MM.1S (cell line): Measurements from ENCODE around the gene NFYC.

Experiments
- DNase-seq: peaks from one replicate; pipeline ENCODE4 v3.0.0-alpha.2; 2015
- H2AFZ ChIP-seq: fragments of 300-600 bp; sonication (generic); 2 replicates; pipeline ENCODE4 v1.6.0; 2016; ENCODE audit warnings: antibody characterized with exemption, low read length
- H3F3A ChIP-seq: fragments of 300-600 bp; sonication (generic); 2 replicates; pipeline ENCODE4 v1.6.1; 2016; ENCODE audit warnings: mild to moderate bottlenecking, antibody characterized with exemption, low read length, moderate library complexity, mixed read lengths; ENCODE audit not compliant: insufficient read depth
- H3K27ac ChIP-seq: fragments of 300-600 bp; sonication (generic); 2 replicates; pipeline ENCODE4 v1.5.1; 2016; ENCODE audit warnings: mild to moderate bottlenecking, low read length
- H3K27me3 ChIP-seq: fragments of 300-600 bp; sonication (generic); replicated peaks from 2 replicates; pipeline ENCODE4 v1.6.0; 2016; ENCODE audit warnings: low read length; ENCODE audit not compliant: insufficient read depth
- H3K36me3 ChIP-seq: fragments of 300-600 bp; sonication (generic); replicated peaks from 2 replicates; pipeline ENCODE4 v1.6.1; 2016; ENCODE audit warnings: mild to moderate bottlenecking, low read length, mixed read lengths; ENCODE audit not compliant: insufficient read depth
- H3K4me1 ChIP-seq: fragments of 300-600 bp; sonication (generic); 2 replicates; pipeline ENCODE4 v1.6.1; 2016; ENCODE audit warnings: low read length, mixed read lengths
- H3K4me2 ChIP-seq: fragments of 300-600 bp; sonication (generic); 2 replicates; pipeline ENCODE4 v1.6.0; 2016; ENCODE audit warnings: low read depth, low read length
- H3K4me3 ChIP-seq: fragments of 300-600 bp; sonication (generic); 2 replicates; pipeline ENCODE4 v1.5.1; 2016; ENCODE audit warnings: low read length, mixed read lengths
- H3K79me2 ChIP-seq: fragments of 300-600 bp; sonication (generic); 2 replicates; pipeline ENCODE4 v1.6.1; 2016; ENCODE audit warnings: mixed run types, low read length, mixed read lengths
- H3K9ac ChIP-seq: fragments of 300-600 bp; sonication (generic); 2 replicates; pipeline ENCODE4 v1.6.1; 2016; ENCODE audit warnings: low read length, mixed read lengths
- H3K9me2 ChIP-seq: fragments of 300-600 bp; sonication (generic); replicated peaks from 2 replicates; pipeline ENCODE4 v1.6.1; 2016; ENCODE audit warnings: mild to moderate bottlenecking, low read length, mixed read lengths; ENCODE audit not compliant: insufficient read depth
- H3K9me3 ChIP-seq: fragments of 300-600 bp; sonication (generic); replicated peaks from 2 replicates; pipeline ENCODE4 v1.6.1; 2016; ENCODE audit warnings: mild to moderate bottlenecking, low read length, mixed read lengths; ENCODE audit not compliant: insufficient read depth
- H4K20me1 ChIP-seq: fragments of 300-600 bp; sonication (generic); 2 replicates; pipeline ENCODE4 v1.6.1; 2016; ENCODE audit warnings: mild to moderate bottlenecking, low read length, moderate library complexity, mixed read lengths; ENCODE audit not compliant: insufficient read depth
- CTCF ChIP-seq: fragments of 300-600 bp; sonication (generic); IDR thresholded peaks from 2 replicates; pipeline ENCODE4 v1.5.1; 2016; ENCODE audit warnings: antibody characterized with exemption, low read length, mixed read lengths
- EZH2 ChIP-seq: fragments of 300-600 bp; sonication (generic); optimal IDR thresholded peaks from 2 replicates; pipeline ENCODE3; 2017; ENCODE audit warnings: low read depth, mild to moderate bottlenecking, antibody characterized with exemption, low read length, mixed read lengths
- EZH2phosphoT487 ChIP-seq: fragments of 300-600 bp; sonication (generic); IDR thresholded peaks from 2 replicates; pipeline ENCODE4 v1.6.1; 2018; ENCODE audit warnings: antibody characterized with exemption, low read length

NFYC gene

GRCh38 chr1:40692429-40692895, 958 bp downstream of the NFYC start:
- Histone ChIP-seq H2AFZ (peak overlapping the region; percentile 87), H3K27ac (peak overlapping the region; percentile 86; the same call in 1 of the 2 replicates), H3K9ac (peak overlapping the region; percentile 98), H3K4me3 (peak overlapping the region; percentile 86), H3F3A (peaks cover 15% of the 10 kb centered on the region), H3K36me3 (no peaks in the 10 kb centered on the region; the same call in 1 of the 2 replicates), H3K27me3 (no peaks in the 10 kb centered on the region), H4K20me1 (0 out of 2 replicates have a peak, but pooled peaks cover 3% of the 10 kb centered on the region), H3K9me2 (no peaks in the 10 kb centered on the region), H3K9me3 (no peaks in the 10 kb centered on the region), H3K79me2 (peaks cover 75% of the 10 kb centered on the region), H3K4me1 (peaks cover 23% of the 10 kb centered on the region), H3K4me2 (peak overlapping the region; percentile 92)
- no peak for TF ChIP-seq EZH2phosphoT487
- TF ChIP-seq EZH2: no peak
- no peak for TF ChIP-seq CTCF
- DNase-seq: no peak

- H4K20me1 ChIP-seq: 0 out of 2 replicates have a peak, but pooled peaks cover 3% of the 10 kb centered on the region
- no peak overlapping the region for H3K27ac ChIP-seq
- TF ChIP-seq CTCF: no peak
- TF ChIP-seq EZH2: no peak
- TF ChIP-seq EZH2phosphoT487: no peak
- peaks cover 85% of the 10 kb centered on the region for H3K79me2 ChIP-seq
- H3K36me3 ChIP-seq: no peaks in the 10 kb centered on the region; the same call in 1 of the 2 replicates
- H3K27me3 ChIP-seq: no peaks in the 10 kb centered on the region
- H3K4me3 ChIP-seq: no peak overlapping the region
- peak overlapping the region; percentile 4; the same call in 1 of the 2 replicates for H3K9ac ChIP-seq
- peaks cover 23% of the 10 kb centered on the region for H3K4me1 ChIP-seq
- DNase-seq: no peak
- H3F3A ChIP-seq: peaks cover 15% of the 10 kb centered on the region
- no peak overlapping the region for H2AFZ ChIP-seq
- H3K9me2 ChIP-seq: no peaks in the 10 kb centered on the region
- no peaks in the 10 kb centered on the region for H3K9me3 ChIP-seq
- H3K4me2 ChIP-seq: peak overlapping the region; percentile 92
These were observed 1.9 kb downstream of the NFYC start for GRCh38 chr1:40693425-40693824.

DNA sequence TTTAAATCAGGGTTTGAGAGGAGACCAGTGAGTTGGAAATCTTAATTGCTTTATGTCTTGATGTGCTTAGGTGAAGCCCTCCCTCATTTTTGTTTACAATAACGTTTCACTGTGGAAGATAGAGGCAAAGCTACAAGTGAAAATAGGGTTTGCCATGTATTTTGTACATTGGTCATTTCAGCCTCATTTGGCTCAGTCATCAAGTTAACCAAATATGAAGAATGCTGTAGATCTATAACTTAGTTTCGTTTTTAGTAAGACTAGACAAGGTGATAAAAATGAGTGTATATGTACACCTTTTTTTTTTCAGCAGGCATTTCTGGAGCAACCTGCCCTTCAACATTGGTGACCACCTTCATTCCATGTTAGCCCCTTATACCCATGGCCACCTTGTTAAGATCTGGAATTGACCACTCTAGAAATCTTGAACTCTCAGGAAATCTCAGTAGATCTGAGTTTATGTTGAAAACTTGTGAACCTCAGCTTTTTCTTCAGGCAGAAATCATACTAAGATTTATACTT, 2.9 kb downstream of the NFYC start:
- Histone ChIP-seq H4K20me1 (0 out of 2 replicates have a peak, but pooled peaks cover 3% of the 10 kb centered on the region), H3K4me3 (peak overlapping the region; percentile 6; the same call in 1 of the 2 replicates), H3K9me3 (no peaks in the 10 kb centered on the region), H3F3A (peaks cover 15% of the 10 kb centered on the region), H3K27me3 (no peaks in the 10 kb centered on the region), H3K9ac (no peak overlapping the region), H3K79me2 (peaks cover 94% of the 10 kb centered on the region), H2AFZ (no peak overlapping the region), H3K36me3 (no peaks in the 10 kb centered on the region; the same call in 1 of the 2 replicates), H3K27ac (no peak overlapping the region), H3K4me2 (peak overlapping the region; percentile 92; the same call in 1 of the 2 replicates), H3K9me2 (no peaks in the 10 kb centered on the region), H3K4me1 (peaks cover 23% of the 10 kb centered on the region)
- no peak for DNase-seq
- no peak for TF ChIP-seq CTCF
- TF ChIP-seq EZH2: no peak
- no peak for TF ChIP-seq EZH2phosphoT487
